PFSK-1 (cell line): ENCODE measurements around the gene AUNIP.

Experiments
- FOXP2 ChIP-seq: optimal IDR thresholded peaks from 2 replicates; pipeline ENCODE3; 2011; ENCODE audit warnings: borderline replicate concordance, control low read depth, inconsistent platforms; ENCODE audit not compliant: insufficient read depth; ENCODE audit errors: extremely low read length, extremely low read depth
- POLR2AphosphoS5 ChIP-seq: IDR thresholded peaks from 2 replicates; pipeline ENCODE4 v1.6.1; 2012; ENCODE audit warnings: low read depth, mild to moderate bottlenecking, control low read depth, low read length, moderate library complexity
- SIN3A ChIP-seq: IDR thresholded peaks from 2 replicates; pipeline ENCODE4 v1.6.1; 2012; ENCODE audit warnings: mild to moderate bottlenecking, low read length, moderate library complexity, borderline replicate concordance; ENCODE audit not compliant: insufficient read depth

DNA sequence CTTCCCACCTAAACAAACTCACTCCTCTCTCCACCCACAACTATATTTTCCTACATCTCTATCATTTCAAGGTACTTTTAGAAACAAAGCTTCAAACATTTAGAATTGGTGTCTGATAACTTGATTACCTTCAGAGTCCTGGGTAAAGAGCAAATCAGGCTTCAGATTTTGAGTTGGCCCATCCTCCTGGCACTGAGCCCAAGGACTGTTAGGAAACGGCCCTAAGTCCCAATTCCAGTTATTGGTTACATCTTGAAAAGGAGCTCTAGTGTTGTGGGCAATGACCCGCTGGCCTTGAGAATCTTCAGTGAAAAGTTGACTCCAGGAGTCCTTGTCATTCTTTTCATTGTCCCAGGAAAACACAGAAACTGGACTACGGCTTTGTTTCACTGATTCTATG is 24.4 kb downstream of the AUNIP start:
- TF ChIP-seq POLR2AphosphoS5 (no peak), FOXP2 (no peak), SIN3A (no peak)
